Measurements from ENCODE around the gene RAPGEF1. TPM values are rescaled to one million over a fixed set of nuclear protein-coding genes. Genes with fewer than 3 reads are reported as not detected.

The RAPGEF1 gene, protein sequence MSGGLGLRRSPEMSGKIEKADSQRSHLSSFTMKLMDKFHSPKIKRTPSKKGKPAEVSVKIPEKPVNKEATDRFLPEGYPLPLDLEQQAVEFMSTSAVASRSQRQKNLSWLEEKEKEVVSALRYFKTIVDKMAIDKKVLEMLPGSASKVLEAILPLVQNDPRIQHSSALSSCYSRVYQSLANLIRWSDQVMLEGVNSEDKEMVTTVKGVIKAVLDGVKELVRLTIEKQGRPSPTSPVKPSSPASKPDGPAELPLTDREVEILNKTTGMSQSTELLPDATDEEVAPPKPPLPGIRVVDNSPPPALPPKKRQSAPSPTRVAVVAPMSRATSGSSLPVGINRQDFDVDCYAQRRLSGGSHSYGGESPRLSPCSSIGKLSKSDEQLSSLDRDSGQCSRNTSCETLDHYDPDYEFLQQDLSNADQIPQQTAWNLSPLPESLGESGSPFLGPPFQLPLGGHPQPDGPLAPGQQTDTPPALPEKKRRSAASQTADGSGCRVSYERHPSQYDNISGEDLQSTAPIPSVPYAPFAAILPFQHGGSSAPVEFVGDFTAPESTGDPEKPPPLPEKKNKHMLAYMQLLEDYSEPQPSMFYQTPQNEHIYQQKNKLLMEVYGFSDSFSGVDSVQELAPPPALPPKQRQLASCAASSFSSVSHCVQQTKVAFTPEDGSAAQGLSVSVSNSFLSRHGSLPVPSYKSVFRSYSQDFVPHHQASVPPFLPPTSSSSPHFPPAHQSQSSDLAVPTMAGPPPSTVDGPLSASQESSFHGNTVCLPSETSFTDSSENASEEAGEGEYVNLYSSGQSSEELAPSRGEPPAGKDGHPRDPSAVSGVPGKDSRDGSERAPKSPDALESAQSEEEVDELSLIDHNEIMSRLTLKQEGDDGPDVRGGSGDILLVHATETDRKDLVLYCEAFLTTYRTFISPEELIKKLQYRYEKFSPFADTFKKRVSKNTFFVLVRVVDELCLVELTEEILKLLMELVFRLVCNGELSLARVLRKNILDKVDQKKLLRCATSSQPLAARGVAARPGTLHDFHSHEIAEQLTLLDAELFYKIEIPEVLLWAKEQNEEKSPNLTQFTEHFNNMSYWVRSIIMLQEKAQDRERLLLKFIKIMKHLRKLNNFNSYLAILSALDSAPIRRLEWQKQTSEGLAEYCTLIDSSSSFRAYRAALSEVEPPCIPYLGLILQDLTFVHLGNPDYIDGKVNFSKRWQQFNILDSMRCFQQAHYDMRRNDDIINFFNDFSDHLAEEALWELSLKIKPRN (N-terminal part only)
- total RNA-seq (10 to 100 TPM; 41.7 to 58.2 (median 49.0) TPM), polyA plus RNA-seq (10 to 100 TPM; 14.4 to 45.3 (median 20.3) TPM)

DNA sequence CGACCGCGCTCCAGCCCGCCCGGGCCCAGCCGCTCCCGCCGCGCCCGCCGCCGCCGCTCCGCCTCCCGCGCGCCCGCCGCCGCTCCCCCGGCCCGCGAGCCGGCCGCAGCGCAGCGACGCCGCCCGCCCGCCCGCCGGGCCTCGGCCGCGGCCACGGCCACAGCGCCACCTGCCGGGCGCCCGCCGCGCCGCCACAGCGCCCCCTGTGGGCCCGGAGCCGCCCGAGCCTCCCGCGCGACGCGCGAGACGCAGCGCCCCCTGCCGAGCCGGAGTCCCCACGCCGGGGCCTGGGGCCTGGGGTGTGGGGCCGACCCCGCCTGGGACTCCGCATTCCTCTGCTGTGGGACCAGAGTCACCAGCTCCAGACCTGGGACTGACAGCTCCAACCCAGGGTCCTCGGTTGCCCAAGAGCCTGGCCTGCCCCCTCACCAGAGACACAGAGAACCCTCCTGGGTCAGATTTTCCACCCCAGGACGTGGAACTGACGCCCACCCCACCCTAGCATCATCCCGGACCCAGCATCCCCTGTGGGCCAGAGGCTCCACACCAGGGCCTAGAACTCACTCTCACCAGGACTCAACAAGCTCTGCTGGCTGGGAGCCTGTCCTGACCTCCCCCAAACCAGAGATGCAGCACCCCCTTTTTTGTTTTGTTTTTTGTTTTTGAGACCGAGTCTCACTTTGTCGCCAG lies at the start of gene RAPGEF1:
RAPGEF1 (minus strand) TSS at position 118 of the 690 bp plus-strand sequence. CDS start 246 bp downstream, outside the sequence.
- no peaks in the 10 kb centered on the region for H3K36me3 ChIP-seq
- H3K27me3 ChIP-seq: no peaks in the 10 kb centered on the region
- peak within 1 kb of the TSS; percentile 86 to 94 (median 89) for H3K27ac ChIP-seq
- H3K4me1 ChIP-seq: peaks cover 0 to 39% (median 35%) of the 10 kb centered on the region in 4 donors
- intact Hi-C loops (cut with DNase I): loop anchor here (1.0 to 10.0 kb wide), 5 partner anchors 97 to 393 kb away; partner anchors contain the start of genes POMT1 and UCK1
- TF ChIP-seq, protein P1, sequence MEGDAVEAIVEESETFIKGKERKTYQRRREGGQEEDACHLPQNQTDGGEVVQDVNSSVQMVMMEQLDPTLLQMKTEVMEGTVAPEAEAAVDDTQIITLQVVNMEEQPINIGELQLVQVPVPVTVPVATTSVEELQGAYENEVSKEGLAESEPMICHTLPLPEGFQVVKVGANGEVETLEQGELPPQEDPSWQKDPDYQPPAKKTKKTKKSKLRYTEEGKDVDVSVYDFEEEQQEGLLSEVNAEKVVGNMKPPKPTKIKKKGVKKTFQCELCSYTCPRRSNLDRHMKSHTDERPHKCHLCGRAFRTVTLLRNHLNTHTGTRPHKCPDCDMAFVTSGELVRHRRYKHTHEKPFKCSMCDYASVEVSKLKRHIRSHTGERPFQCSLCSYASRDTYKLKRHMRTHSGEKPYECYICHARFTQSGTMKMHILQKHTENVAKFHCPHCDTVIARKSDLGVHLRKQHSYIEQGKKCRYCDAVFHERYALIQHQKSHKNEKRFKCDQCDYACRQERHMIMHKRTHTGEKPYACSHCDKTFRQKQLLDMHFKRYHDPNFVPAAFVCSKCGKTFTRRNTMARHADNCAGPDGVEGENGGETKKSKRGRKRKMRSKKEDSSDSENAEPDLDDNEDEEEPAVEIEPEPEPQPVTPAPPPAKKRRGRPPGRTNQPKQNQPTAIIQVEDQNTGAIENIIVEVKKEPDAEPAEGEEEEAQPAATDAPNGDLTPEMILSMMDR (IDR thresholded peaks at IDR 0.05): peak; percentile 51 to 86 (median 60)
- TF ChIP-seq EP300 (IDR thresholded peaks at IDR 0.05): no peak
- WGBS, 2 donors: 6 to 7% methylated on average over 69 of the region's 69 CpGs
- no peaks in the 10 kb centered on the region for H3K9me3 ChIP-seq
- DNase-seq: peak; percentile 84
- H3K4me3 ChIP-seq: peak within 1 kb of the TSS; percentile 44 to 71 (median 62)

- TF ChIP-seq POLR2AphosphoS5 (IDR thresholded peaks at IDR 0.05) (no peak), EP300 (IDR thresholded peaks at IDR 0.05) (no peak), POLR2A (IDR thresholded peaks at IDR 0.05) (no peak)
- TF ChIP-seq, protein P1 (IDR thresholded peaks at IDR 0.05): no peak
- H3K36me3 ChIP-seq: no peaks in the 10 kb centered on the region
- H3K27me3 ChIP-seq: peaks cover 0 to 58% (median 11%) of the 10 kb centered on the region in 3 donors
- intact Hi-C loops (cut with DNase I): no loop called here
- WGBS, 2 donors: 44 to 82% methylated on average over 1 of the region's 1 CpG
- no peak overlapping the region for H3K27ac ChIP-seq
- H3K9me3 ChIP-seq: no peaks in the 10 kb centered on the region
- H3K4me1 ChIP-seq: no peaks in the 10 kb centered on the region
- no peak for DNase-seq
- no peak overlapping the region for H3K4me3 ChIP-seq
Observed at GRCh38 chr9:131788851-131789250, 49.0 kb upstream of the RAPGEF1 start.

DNA sequence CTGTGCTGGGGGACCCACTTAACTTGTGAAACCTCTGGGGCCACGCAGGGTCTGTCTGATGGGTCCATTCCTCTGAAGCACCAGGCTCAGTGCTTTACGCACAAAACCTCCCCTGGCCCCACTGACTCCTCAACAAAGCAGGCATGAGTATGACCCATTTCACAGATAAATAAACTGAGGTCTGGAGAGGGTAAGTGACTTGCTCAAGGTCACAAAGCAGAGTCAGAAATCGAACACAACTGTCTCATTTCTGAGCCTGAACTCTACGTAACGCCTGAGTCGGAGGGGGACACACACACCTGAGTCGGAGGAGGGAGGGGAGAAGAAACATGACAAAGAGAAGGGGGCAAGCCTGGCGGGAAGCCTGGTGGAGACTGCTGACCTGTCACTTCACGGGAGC lies 48.0 kb upstream of the RAPGEF1 start:
- no peaks in the 10 kb centered on the region for H3K4me1 ChIP-seq
- peaks cover 0 to 56% (median 11%) of the 10 kb centered on the region in 3 donors for H3K27me3 ChIP-seq
- 70 to 76% methylated on average over 9 of the region's 9 CpGs for WGBS, 2 donors
- intact Hi-C loops (cut with DNase I): no loop called here
- no peak overlapping the region for H3K4me3 ChIP-seq
- peaks cover 0 to 2% (median under 1%) of the 10 kb centered on the region in 4 donors for H3K9me3 ChIP-seq
- no peaks in the 10 kb centered on the region for H3K36me3 ChIP-seq
- no peak overlapping the region for H3K27ac ChIP-seq
- DNase-seq: no peak
- TF ChIP-seq POLR2A (IDR thresholded peaks at IDR 0.05) (no peak), POLR2AphosphoS5 (IDR thresholded peaks at IDR 0.05) (no peak), EP300 (IDR thresholded peaks at IDR 0.05) (no peak)
- TF ChIP-seq, protein P1 (IDR thresholded peaks at IDR 0.05): no peak

Measured in sigmoid colon (tissue), 7 donors.